Calu3 (cell line): ENCODE measurements around the gene GRIK3. TPM values are rescaled to one million over a fixed set of nuclear protein-coding genes. Genes with fewer than 3 reads are reported as not detected.

Experiments used
- BruUV-seq: library from RNA; stranded (reverse); fragments of 400-500 nt; replicated peaks from 2 replicates; lab custom pipeline; 2021; lab: Mats Ljungman, UMichigan
- CTCF ChIA-PET: fragments of 300-600 bp; sonication (Branson Sonifier 250); formaldehyde crosslinking; loops from one replicate; lab custom pipeline; 2022; ENCODE audit warnings: antibody characterized with exemption; lab: Charles Lee
- DNase-seq: peaks from one replicate; pipeline ENCODE4 v3.0.0; 2022
- H3K27ac Mint-ChIP-seq: one replicate; pipeline ENCODE4 v1.8.0; 2022; ENCODE audit warnings: mixed read lengths; ENCODE audit not compliant: unreplicated experiment
- H3K27me3 Mint-ChIP-seq: one replicate; pipeline ENCODE4 v1.8.0; 2022; ENCODE audit warnings: mixed read lengths; ENCODE audit not compliant: unreplicated experiment
- H3K36me3 Mint-ChIP-seq: one replicate; pipeline ENCODE4 v1.8.0; 2022; ENCODE audit warnings: mild to moderate bottlenecking, moderate library complexity, mixed read lengths; ENCODE audit not compliant: insufficient read depth, unreplicated experiment
- H3K4me1 Mint-ChIP-seq: one replicate; pipeline ENCODE4 v1.8.0; 2022; ENCODE audit warnings: mild to moderate bottlenecking, low read depth, mixed read lengths; ENCODE audit not compliant: unreplicated experiment
- H3K4me3 Mint-ChIP-seq: one replicate; pipeline ENCODE4 v1.8.0; 2022; ENCODE audit warnings: mild to moderate bottlenecking, low read depth, moderate library complexity, mixed read lengths; ENCODE audit not compliant: unreplicated experiment
- H3K9me3 Mint-ChIP-seq: one replicate; pipeline ENCODE4 v1.8.0; 2022; ENCODE audit warnings: low read depth, mixed read lengths; ENCODE audit not compliant: unreplicated experiment
- intact Hi-C: fragments of 100-400 bp; cut with micrococcal nuclease; formaldehyde crosslinking; loops from one replicate; pipeline ENCODE4 v1.10.0; 2022; ENCODE audit not compliant: unreplicated experiment
- total RNA-seq: library from RNA; stranded (reverse); gene quantifications from 2 replicates; pipeline ENCODE4 v1.2.3, GENCODE V29; 2022
- TF ChIP-seq, protein P1 (sequence below): fragments of 200-600 bp; IDR thresholded peaks from one replicate; pipeline ENCODE4 v1.8.0; 2022; ENCODE audit warnings: antibody characterized with exemption; ENCODE audit not compliant: unreplicated experiment

The GRIK3 gene
- total RNA-seq, 1 experiment from 2014 or later: not detected

DNA sequence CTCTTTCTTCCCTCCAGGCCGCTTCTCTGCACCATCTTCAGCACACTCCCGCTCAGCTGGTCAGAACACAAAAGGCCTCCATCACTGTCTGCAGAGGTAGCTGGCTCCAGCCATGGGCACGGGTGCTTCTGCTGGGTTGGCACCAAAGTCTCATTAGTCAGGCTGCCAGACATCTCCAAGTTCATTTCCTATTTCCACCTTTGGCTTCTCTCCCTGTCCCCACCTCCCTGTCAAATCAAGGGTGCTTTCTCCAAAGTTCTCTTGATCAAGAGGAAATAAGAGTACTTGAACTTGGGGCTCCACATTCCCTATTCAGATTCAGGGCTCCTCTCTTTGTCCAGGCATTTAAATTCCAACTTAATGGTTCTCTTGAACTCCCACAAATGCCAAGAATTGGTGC is 33.9 kb upstream of the GRIK3 start:
- Mint-ChIP-seq H3K4me3 (no peak overlapping the region), H3K9me3 (no peaks in the 10 kb centered on the region), H3K36me3 (no peaks in the 10 kb centered on the region), H3K4me1 (no peaks in the 10 kb centered on the region), H3K27me3 (peaks cover 100% of the 10 kb centered on the region), H3K27ac (no peak overlapping the region)
- no TSS peak for BruUV-seq
- DNase-seq: no peak
- CTCF ChIA-PET: no interaction called here
- intact Hi-C loops: no loop called here
- TF ChIP-seq, protein P1, sequence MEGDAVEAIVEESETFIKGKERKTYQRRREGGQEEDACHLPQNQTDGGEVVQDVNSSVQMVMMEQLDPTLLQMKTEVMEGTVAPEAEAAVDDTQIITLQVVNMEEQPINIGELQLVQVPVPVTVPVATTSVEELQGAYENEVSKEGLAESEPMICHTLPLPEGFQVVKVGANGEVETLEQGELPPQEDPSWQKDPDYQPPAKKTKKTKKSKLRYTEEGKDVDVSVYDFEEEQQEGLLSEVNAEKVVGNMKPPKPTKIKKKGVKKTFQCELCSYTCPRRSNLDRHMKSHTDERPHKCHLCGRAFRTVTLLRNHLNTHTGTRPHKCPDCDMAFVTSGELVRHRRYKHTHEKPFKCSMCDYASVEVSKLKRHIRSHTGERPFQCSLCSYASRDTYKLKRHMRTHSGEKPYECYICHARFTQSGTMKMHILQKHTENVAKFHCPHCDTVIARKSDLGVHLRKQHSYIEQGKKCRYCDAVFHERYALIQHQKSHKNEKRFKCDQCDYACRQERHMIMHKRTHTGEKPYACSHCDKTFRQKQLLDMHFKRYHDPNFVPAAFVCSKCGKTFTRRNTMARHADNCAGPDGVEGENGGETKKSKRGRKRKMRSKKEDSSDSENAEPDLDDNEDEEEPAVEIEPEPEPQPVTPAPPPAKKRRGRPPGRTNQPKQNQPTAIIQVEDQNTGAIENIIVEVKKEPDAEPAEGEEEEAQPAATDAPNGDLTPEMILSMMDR: no peak

DNA sequence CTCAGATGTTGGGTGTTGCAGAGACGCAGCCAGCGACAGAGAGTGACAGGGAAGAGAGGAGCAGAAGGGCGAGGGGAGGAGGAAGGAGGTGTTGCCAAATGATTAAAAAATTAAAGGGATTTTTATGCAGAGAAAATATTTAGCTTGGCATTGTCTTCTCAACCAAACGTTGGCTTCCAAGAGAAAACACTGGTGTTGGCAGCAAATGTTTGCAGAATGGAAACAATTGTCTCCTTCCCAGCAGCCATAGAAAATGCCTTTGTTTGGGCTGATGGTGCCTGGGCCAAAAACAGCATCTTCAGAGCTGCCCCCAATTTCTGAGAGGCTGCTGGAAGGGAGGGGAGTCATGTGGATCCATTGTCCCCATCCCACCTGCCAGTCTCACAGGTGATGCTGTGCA is 29.7 kb upstream of the GRIK3 start:
- no peaks in the 10 kb centered on the region for H3K36me3 Mint-ChIP-seq
- H3K27ac Mint-ChIP-seq: no peak overlapping the region
- H3K9me3 Mint-ChIP-seq: no peaks in the 10 kb centered on the region
- no peak overlapping the region for H3K4me3 Mint-ChIP-seq
- BruUV-seq: no TSS peak
- no peak for DNase-seq
- TF ChIP-seq, protein P1: no peak
- H3K4me1 Mint-ChIP-seq: no peaks in the 10 kb centered on the region
- CTCF ChIA-PET: no interaction called here
- peaks cover 89% of the 10 kb centered on the region for H3K27me3 Mint-ChIP-seq
- intact Hi-C loops: no loop called here

DNA sequence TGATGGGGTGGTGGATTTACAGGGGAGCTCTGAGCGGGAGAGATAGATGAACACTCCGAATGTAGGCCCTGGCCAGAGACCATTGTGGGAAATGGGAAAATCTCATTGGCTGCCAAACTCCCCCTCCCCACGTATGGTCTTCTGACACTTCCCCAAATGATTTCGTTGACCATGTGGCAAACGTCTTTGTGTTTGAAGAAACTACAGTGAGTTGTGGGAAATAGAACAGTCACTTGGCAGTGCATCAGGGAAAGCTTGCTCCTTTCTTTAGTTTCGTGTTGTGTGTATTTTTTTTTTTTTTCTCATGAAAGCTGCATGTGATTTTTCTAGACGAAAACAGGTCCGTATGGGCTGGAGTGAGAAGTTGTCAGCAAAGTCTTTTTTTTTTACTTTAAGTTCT is 25.0 kb upstream of the GRIK3 start:
- Mint-ChIP-seq H3K27ac (no peak overlapping the region), H3K27me3 (peaks cover 87% of the 10 kb centered on the region), H3K4me3 (no peak overlapping the region), H3K9me3 (no peaks in the 10 kb centered on the region), H3K36me3 (no peaks in the 10 kb centered on the region), H3K4me1 (no peaks in the 10 kb centered on the region)
- no peak for DNase-seq
- BruUV-seq: no TSS peak
- TF ChIP-seq, protein P1: no peak
- CTCF ChIA-PET: no interaction called here
- intact Hi-C loops: no loop called here

DNA sequence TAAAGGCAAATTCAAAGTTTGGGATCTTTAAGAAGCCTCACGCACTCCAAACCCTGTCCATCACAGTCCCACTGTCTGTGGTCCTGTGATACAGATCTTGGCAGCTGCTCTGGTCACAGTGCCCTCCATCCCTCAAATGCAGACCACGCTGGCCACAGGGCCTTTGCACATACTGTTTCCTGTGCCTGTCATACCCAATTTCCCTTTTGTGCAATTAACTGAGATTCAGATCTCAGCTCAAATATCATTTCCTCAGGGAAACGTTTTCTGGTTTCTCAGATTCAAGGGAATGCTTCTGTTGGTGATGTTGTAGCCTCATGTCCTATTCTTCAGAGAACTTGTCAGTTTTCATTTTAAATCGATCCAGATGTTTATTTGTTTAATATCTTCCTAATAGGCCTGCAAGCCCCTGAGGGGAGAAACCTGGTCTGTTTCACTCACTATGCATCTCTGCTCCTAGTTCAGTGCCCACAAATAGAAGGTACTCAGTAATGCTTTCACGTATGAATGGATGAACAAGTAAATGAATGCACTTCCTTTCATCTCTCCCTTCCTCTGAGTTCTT is 24.2 kb upstream of the GRIK3 start:
- CTCF ChIA-PET: no interaction called here
- intact Hi-C loops: no loop called here
- H3K9me3 Mint-ChIP-seq: no peaks in the 10 kb centered on the region
- no peak overlapping the region for H3K27ac Mint-ChIP-seq
- H3K36me3 Mint-ChIP-seq: no peaks in the 10 kb centered on the region
- H3K27me3 Mint-ChIP-seq: peaks cover 80% of the 10 kb centered on the region
- TF ChIP-seq, protein P1: no peak
- H3K4me1 Mint-ChIP-seq: no peaks in the 10 kb centered on the region
- no peak for DNase-seq
- H3K4me3 Mint-ChIP-seq: no peak overlapping the region
- no TSS peak for BruUV-seq
